A673 (cell line): ENCODE data around the gene RUNX2. TPM values are rescaled to one million over a fixed set of nuclear protein-coding genes. Genes with fewer than 3 reads are reported as not detected.

Experiments used
- BruUV-seq: library from RNA; stranded (reverse); fragments of 400-500 nt; replicated peaks from 2 replicates; lab custom pipeline; 2021; lab: Mats Ljungman, UMichigan
- CTCF ChIA-PET: fragments of 300-600 bp; sonication (Branson Sonifier 250); formaldehyde crosslinking; loops from one replicate; lab custom pipeline; 2022; ENCODE audit warnings: antibody characterized with exemption; lab: Charles Lee
- POLR2A ChIA-PET: fragments of 300-600 bp; sonication (Branson Sonifier 250); formaldehyde crosslinking; loops from one replicate; lab custom pipeline; 2022; ENCODE audit warnings: antibody characterized with exemption; ENCODE audit not compliant: low non-redundant PET; lab: Charles Lee
- DNase-seq: peaks from one replicate; pipeline ENCODE4 v3.0.0-alpha.2; 2015; ENCODE audit warnings: low spot score
- H3K27ac ChIP-seq: fragments of 200-600 bp; sonication (generic); 2 replicates; pipeline ENCODE4 v1.5.1; 2016; ENCODE audit warnings: mixed run types, low read depth, mild to moderate bottlenecking, mixed read lengths, antibody characterized with exemption, low read length; ENCODE audit not compliant: poor library complexity, severe bottlenecking
- H3K27me3 ChIP-seq: fragments of 200-600 bp; sonication (generic); replicated peaks from 2 replicates; pipeline ENCODE4 v1.6.1; 2017; ENCODE audit warnings: mixed run types, low read depth, mild to moderate bottlenecking, mixed read lengths, antibody characterized with exemption, low read length; ENCODE audit not compliant: insufficient read depth, poor library complexity
- H3K36me3 ChIP-seq: fragments of 200-600 bp; sonication (generic); 2 replicates; pipeline ENCODE4 v1.6.1; 2016; ENCODE audit warnings: mixed run types, mild to moderate bottlenecking, mixed read lengths, antibody characterized with exemption, low read length; ENCODE audit not compliant: insufficient read depth, poor library complexity, severe bottlenecking
- H3K4me1 ChIP-seq: fragments of 200-600 bp; sonication (generic); 2 replicates; pipeline ENCODE4 v1.6.1; 2017; ENCODE audit warnings: mixed run types, mild to moderate bottlenecking, mixed read lengths, antibody characterized with exemption, low read length; ENCODE audit not compliant: insufficient read depth, poor library complexity, severe bottlenecking
- H3K4me3 ChIP-seq: fragments of 200-600 bp; sonication (generic); 2 replicates; pipeline ENCODE4 v1.5.1; 2016; ENCODE audit warnings: low read depth, mixed run types, mild to moderate bottlenecking, mixed read lengths, low read length; ENCODE audit not compliant: poor library complexity, severe bottlenecking
- H3K9me3 ChIP-seq: fragments of 200-600 bp; sonication (generic); 2 replicates; pipeline ENCODE4 v1.6.1; 2016; ENCODE audit warnings: mixed run types, low read depth, mild to moderate bottlenecking, mixed read lengths, antibody characterized with exemption, low read length; ENCODE audit not compliant: poor library complexity, severe bottlenecking
- EZH2 ChIP-seq: fragments of 200-600 bp; sonication (generic); IDR thresholded peaks from 2 replicates; pipeline ENCODE4 v1.6.1; 2017; ENCODE audit warnings: borderline replicate concordance, low read depth, mild to moderate bottlenecking, mixed read lengths, antibody characterized with exemption, low read length; ENCODE audit not compliant: poor library complexity, severe bottlenecking
- intact Hi-C: fragments of 100-400 bp; cut with micrococcal nuclease; formaldehyde crosslinking; loops from one replicate; pipeline ENCODE4 v1.10.0; 2022; ENCODE audit not compliant: unreplicated experiment
- total RNA-seq: library from RNA; stranded (reverse); gene quantifications from 2 replicates; pipeline ENCODE4 v1.2.3, GENCODE V29; 2021
- TF ChIP-seq, protein P1 (sequence below): fragments of 300-800, 200-600 bp; sonication (generic); conservative IDR thresholded peaks from 2 replicates; pipeline ENCODE4 v1.5.1; 2017; ENCODE audit warnings: low read depth, mild to moderate bottlenecking, antibody characterized with exemption, low read length, moderate library complexity, mixed read lengths

Gene RUNX2
- total RNA-seq, 1 experiment from 2014 or later, result 4.9 TPM

DNA sequence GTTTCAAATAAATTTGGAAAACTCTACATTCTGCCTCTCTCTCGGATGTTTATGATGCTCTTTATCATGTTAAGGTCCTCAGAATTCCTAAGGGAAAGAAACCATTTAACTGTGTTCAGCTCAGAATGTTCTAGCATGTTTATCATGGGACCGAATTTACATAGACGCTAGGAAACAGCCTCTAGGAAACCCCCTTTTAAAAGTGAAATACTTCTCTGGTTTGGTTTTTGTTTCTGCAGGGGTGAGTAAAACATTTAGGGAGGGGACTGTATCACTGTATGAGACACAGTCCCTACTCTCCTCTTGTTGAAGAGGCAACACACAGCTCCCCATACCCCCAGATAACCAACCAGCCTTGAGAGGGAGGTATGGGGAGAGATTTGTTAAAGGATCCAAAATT, 317.2 kb downstream of the RUNX2 start:
- Histone ChIP-seq H3K4me3 (no peak overlapping the region), H3K4me1 (no peaks in the 10 kb centered on the region), H3K9me3 (no peaks in the 10 kb centered on the region), H3K27me3 (no peaks in the 10 kb centered on the region), H3K27ac (no peak overlapping the region), H3K36me3 (no peaks in the 10 kb centered on the region)
- intact Hi-C loops, result no loop called here
- no TSS peak for BruUV-seq
- ChIA-PET POLR2A (no interaction called here), CTCF (no interaction called here)
- TF ChIP-seq EZH2, result no peak
- TF ChIP-seq, protein P1, sequence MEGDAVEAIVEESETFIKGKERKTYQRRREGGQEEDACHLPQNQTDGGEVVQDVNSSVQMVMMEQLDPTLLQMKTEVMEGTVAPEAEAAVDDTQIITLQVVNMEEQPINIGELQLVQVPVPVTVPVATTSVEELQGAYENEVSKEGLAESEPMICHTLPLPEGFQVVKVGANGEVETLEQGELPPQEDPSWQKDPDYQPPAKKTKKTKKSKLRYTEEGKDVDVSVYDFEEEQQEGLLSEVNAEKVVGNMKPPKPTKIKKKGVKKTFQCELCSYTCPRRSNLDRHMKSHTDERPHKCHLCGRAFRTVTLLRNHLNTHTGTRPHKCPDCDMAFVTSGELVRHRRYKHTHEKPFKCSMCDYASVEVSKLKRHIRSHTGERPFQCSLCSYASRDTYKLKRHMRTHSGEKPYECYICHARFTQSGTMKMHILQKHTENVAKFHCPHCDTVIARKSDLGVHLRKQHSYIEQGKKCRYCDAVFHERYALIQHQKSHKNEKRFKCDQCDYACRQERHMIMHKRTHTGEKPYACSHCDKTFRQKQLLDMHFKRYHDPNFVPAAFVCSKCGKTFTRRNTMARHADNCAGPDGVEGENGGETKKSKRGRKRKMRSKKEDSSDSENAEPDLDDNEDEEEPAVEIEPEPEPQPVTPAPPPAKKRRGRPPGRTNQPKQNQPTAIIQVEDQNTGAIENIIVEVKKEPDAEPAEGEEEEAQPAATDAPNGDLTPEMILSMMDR, result no peak
- no peak for DNase-seq

DNA sequence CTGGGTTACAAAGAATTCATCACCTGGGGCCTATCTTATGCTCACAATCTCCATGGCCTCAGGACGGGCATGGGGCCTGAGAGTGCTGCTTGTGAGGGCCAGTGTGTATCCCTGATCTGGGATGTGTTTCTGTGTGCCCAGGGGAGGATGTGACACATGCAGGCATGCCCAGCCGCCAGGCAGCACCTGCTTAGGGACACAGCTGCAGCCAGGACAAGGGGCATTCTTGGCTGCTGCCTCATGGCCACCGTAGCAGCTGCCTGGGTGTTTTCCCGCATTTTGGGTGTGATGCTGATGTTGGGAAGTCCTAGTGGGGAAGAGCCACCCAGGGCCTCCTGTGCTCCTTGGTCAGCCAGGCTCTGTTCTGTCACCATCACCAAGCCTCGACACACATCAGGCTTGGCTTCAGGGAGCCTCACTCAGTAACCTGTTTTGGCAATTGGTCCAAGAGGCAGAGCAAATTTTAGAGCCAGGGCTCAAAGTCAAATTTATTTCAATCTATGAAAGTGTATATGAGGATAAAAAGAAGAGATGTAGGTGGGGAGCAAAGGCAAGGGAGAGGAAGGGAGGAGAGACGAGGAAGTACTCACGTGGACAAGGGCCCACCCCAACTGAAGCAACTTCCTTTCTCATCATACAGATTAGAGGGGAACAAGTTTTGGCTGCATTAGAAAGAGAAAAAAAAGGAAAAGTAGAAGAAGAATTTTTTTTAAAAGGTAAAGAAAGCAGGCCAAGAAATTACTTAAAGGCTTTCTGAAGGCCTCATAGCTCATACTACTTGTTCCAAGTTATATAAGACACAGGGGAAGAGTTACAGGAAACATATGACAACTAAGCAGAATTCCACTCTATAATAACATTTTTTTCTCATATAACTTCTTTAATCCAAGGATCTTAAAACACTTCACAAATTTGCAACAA, 319.5 kb downstream of the RUNX2 start:
- no peak for DNase-seq
- no peaks in the 10 kb centered on the region for H3K27me3 ChIP-seq
- no peak overlapping the region for H3K27ac ChIP-seq
- no peaks in the 10 kb centered on the region for H3K4me1 ChIP-seq
- POLR2A ChIA-PET, result no interaction called here
- no peaks in the 10 kb centered on the region for H3K36me3 ChIP-seq
- CTCF ChIA-PET, result no interaction called here
- no peaks in the 10 kb centered on the region for H3K9me3 ChIP-seq
- intact Hi-C loops, result no loop called here
- BruUV-seq, result no TSS peak
- H3K4me3 ChIP-seq, result no peak overlapping the region
- TF ChIP-seq EZH2, result no peak
- TF ChIP-seq, protein P1, result no peak

DNA sequence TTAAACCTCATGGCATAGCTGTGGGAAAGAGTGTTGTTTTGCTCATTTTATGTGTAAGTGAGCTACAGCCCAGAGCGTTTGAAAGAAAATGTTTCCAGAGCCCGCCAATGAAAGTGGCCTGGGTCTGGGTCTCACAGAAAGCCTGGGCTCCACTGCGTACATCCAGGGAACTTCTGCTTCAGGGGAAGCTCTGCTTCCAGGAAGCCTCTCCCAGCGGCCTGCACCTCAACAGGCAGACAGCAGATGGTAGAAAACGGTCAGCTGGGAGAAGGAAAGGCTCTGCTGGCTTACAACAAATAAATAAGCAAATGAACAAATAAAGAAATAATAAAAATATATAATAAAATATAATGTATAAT, 320.1 kb downstream of the RUNX2 start:
- ChIA-PET POLR2A (no interaction called here), CTCF (interaction anchor here (0.6 kb wide), 1 partner anchor 12 kb away, joined by 3 read pairs; no protein-coding TSS in a partner anchor)
- BruUV-seq, result no TSS peak
- no peak for DNase-seq
- no peak overlapping the region for H3K4me3 ChIP-seq
- intact Hi-C loops, result no loop called here
- no peak overlapping the region for H3K27ac ChIP-seq
- no peaks in the 10 kb centered on the region for H3K4me1 ChIP-seq
- no peak for TF ChIP-seq EZH2
- TF ChIP-seq, protein P1, result no peak
- H3K9me3 ChIP-seq, result no peaks in the 10 kb centered on the region
- H3K27me3 ChIP-seq, result no peaks in the 10 kb centered on the region
- no peaks in the 10 kb centered on the region for H3K36me3 ChIP-seq
